Loucy (cell line): ENCODE results near the gene VASH2.
"Not testable (repeated sequence)": the region's sequence is repeated elsewhere in the genome, so short reads cannot be mapped to it uniquely, and the experiment has no call there.

Source experiments
- H2AFZ ChIP-seq: fragments of 200-600 bp; sonication (generic); 2 replicates; pipeline ENCODE4 v1.6.0; 2016; ENCODE audit warnings: antibody characterized with exemption, mild to moderate bottlenecking, low read length, moderate library complexity
- H3F3A ChIP-seq: fragments of 200-600 bp; 2 replicates; pipeline ENCODE4 v1.6.0; 2016; ENCODE audit warnings: antibody characterized with exemption, low read depth, mild to moderate bottlenecking
- H3K27me3 ChIP-seq: fragments of 200-600 bp; sonication (generic); 2 replicates; pipeline ENCODE4 v1.6.1; 2014; ENCODE audit warnings: low read length, mild to moderate bottlenecking; ENCODE audit not compliant: insufficient read depth, poor library complexity, severe bottlenecking
- H3K36me3 ChIP-seq: fragments of 200-600 bp; sonication (generic); 2 replicates; pipeline ENCODE4 v1.6.1; 2016; ENCODE audit warnings: low read length; ENCODE audit not compliant: insufficient read depth
- H3K4me1 ChIP-seq: fragments of 200-600 bp; sonication (generic); 2 replicates; pipeline ENCODE4 v1.5.1; 2014; ENCODE audit warnings: low read length, mild to moderate bottlenecking; ENCODE audit not compliant: insufficient read depth, poor library complexity, severe bottlenecking
- H3K4me2 ChIP-seq: fragments of 200-600 bp; sonication (generic); 2 replicates; pipeline ENCODE4 v1.6.0; 2014; ENCODE audit warnings: antibody characterized with exemption, low read length, low read depth, mild to moderate bottlenecking; ENCODE audit not compliant: poor library complexity, severe bottlenecking
- H3K4me3 ChIP-seq: fragments of 200-600 bp; sonication (generic); 2 replicates; pipeline ENCODE4 v1.5.1; 2014; ENCODE audit warnings: low read length, mild to moderate bottlenecking, mixed read lengths; ENCODE audit not compliant: poor library complexity, severe bottlenecking
- H3K79me2 ChIP-seq: fragments of 200-600 bp; sonication (generic); 2 replicates; pipeline ENCODE4 v1.6.1; 2014; ENCODE audit warnings: low read length; ENCODE audit not compliant: insufficient read depth
- H3K9ac ChIP-seq: fragments of 200-600 bp; sonication (generic); 2 replicates; pipeline ENCODE4 v1.6.0; 2014; ENCODE audit warnings: mild to moderate bottlenecking, low read depth, low read length, moderate library complexity; ENCODE audit not compliant: poor library complexity, severe bottlenecking
- H3K9me2 ChIP-seq: fragments of 200-600 bp; sonication (generic); replicated peaks from 2 replicates; pipeline ENCODE4 v1.6.1; 2016; ENCODE audit warnings: low read depth, low read length, mixed read lengths
- H3K9me3 ChIP-seq: fragments of 200-600 bp; sonication (generic); 2 replicates; pipeline ENCODE4 v1.6.1; 2014; ENCODE audit warnings: mild to moderate bottlenecking, antibody characterized with exemption, low read length, low read depth; ENCODE audit not compliant: insufficient read depth
- H4K20me1 ChIP-seq: fragments of 200-600 bp; sonication (generic); 2 replicates; pipeline ENCODE4 v1.6.0; 2014; ENCODE audit warnings: antibody characterized with exemption, low read length, mild to moderate bottlenecking; ENCODE audit not compliant: insufficient read depth, poor library complexity, severe bottlenecking
- EZH2phosphoT487 ChIP-seq: fragments of 200-600 bp; IDR thresholded peaks from 2 replicates; pipeline ENCODE4 v1.6.1; 2018; ENCODE audit warnings: antibody characterized with exemption, mild to moderate bottlenecking, moderate library complexity, borderline replicate concordance
- TF ChIP-seq, protein P1 (sequence below): fragments of 200-600 bp; sonication (generic); conservative IDR thresholded peaks from 2 replicates; pipeline ENCODE4 v1.5.1; 2014; ENCODE audit warnings: mild to moderate bottlenecking, antibody characterized with exemption, low read length

The VASH2 gene

DNA sequence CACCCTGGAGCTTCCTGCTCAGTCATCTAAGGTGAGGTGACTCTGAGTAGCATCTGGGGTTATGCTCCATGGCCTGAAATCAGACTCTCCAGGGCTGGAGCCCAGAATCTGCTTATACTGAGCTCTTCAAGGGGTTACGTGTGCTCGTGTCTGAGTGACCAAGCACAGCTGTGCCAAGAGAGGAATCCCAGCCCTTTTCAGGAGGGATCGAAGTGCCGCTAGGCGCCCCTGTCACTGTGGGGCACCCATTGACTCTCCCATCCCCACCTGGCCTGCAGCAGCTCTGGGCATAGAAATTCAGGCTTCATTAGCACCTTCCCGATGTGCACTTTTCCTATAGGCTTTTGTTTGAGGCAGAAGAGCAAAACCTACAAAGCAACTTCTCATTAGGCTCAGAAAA lies 13.8 kb downstream of the VASH2 start:
- Histone ChIP-seq H3K9ac (no peak overlapping the region), H3K4me1 (peaks cover 12% of the 10 kb centered on the region), H4K20me1 (no peaks in the 10 kb centered on the region), H3K79me2 (no peaks in the 10 kb centered on the region), H3K27me3 (no peaks in the 10 kb centered on the region), H3K9me3 (no peaks in the 10 kb centered on the region), H3K4me3 (no peak overlapping the region), H3K9me2 (no peaks in the 10 kb centered on the region), H3F3A (no peaks in the 10 kb centered on the region), H3K4me2 (no peak overlapping the region), H3K36me3 (peaks cover 14% of the 10 kb centered on the region; the same call in 1 of the 2 replicates), H2AFZ (no peak overlapping the region)
- TF ChIP-seq, protein P1, sequence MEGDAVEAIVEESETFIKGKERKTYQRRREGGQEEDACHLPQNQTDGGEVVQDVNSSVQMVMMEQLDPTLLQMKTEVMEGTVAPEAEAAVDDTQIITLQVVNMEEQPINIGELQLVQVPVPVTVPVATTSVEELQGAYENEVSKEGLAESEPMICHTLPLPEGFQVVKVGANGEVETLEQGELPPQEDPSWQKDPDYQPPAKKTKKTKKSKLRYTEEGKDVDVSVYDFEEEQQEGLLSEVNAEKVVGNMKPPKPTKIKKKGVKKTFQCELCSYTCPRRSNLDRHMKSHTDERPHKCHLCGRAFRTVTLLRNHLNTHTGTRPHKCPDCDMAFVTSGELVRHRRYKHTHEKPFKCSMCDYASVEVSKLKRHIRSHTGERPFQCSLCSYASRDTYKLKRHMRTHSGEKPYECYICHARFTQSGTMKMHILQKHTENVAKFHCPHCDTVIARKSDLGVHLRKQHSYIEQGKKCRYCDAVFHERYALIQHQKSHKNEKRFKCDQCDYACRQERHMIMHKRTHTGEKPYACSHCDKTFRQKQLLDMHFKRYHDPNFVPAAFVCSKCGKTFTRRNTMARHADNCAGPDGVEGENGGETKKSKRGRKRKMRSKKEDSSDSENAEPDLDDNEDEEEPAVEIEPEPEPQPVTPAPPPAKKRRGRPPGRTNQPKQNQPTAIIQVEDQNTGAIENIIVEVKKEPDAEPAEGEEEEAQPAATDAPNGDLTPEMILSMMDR, result no peak
- no peak for TF ChIP-seq EZH2phosphoT487

DNA sequence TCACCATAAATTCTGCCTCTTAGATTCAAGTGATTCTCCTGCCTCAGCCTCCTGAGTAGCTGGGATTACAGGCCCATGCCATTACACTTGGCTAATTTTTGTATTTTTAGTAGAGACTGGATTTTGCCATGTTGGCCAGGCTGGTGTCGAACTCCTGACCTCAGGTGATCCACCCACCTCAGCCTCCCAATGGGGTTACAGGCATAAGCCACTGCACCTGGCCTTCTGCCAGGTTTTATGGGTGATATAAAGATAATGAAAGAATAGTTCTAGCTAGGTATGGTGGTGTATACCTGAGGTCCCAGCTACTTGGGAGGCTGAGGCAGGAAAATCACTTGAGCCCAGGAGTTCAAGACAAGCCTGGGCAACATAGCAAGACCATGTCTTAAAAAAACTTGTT lies 14.7 kb downstream of the VASH2 start:
- H3K9me3 ChIP-seq, H3K4me1 ChIP-seq, H3F3A ChIP-seq, H3K4me2 ChIP-seq, H3K79me2 ChIP-seq, H3K9me2 ChIP-seq, H3K9ac ChIP-seq, H4K20me1 ChIP-seq, H3K4me3 ChIP-seq, H3K27me3 ChIP-seq, H2AFZ ChIP-seq: not testable (repeated sequence)
- H3K36me3 ChIP-seq, result peaks cover 14% of the 10 kb centered on the region; the same call in 1 of the 2 replicates

DNA sequence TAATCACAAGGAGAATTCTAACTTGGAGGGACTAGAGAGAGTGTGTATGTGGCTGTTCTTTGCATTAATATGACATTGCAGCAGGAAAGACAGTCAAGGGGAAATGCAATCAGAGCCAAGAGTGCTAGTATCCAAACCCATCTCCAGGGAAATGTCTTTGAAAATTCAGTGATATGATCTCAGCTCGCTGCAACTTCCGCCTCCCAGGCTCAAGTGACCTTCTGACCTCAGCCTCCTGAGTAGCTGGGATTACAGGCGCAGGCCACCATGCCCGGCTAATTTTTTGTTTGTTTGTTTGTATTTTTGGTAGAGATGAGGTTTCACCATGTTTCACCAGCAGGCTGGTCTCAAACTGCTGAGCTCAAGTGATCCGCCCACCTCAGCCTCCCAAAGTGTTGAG lies 16.3 kb downstream of the VASH2 start:
- no peaks in the 10 kb centered on the region for H3K79me2 ChIP-seq
- TF ChIP-seq, protein P1, result no peak
- TF ChIP-seq EZH2phosphoT487, result no peak
- no peaks in the 10 kb centered on the region for H3K9me3 ChIP-seq
- no peaks in the 10 kb centered on the region for H3K27me3 ChIP-seq
- no peaks in the 10 kb centered on the region for H3K4me1 ChIP-seq
- H2AFZ ChIP-seq, result no peak overlapping the region
- no peak overlapping the region for H3K4me3 ChIP-seq
- no peak overlapping the region for H3K9ac ChIP-seq
- H3K9me2 ChIP-seq, result no peaks in the 10 kb centered on the region
- peaks cover 9% of the 10 kb centered on the region; the same call in 1 of the 2 replicates for H3K36me3 ChIP-seq
- no peaks in the 10 kb centered on the region for H4K20me1 ChIP-seq
- H3K4me2 ChIP-seq, result no peak overlapping the region
- no peaks in the 10 kb centered on the region for H3F3A ChIP-seq

DNA sequence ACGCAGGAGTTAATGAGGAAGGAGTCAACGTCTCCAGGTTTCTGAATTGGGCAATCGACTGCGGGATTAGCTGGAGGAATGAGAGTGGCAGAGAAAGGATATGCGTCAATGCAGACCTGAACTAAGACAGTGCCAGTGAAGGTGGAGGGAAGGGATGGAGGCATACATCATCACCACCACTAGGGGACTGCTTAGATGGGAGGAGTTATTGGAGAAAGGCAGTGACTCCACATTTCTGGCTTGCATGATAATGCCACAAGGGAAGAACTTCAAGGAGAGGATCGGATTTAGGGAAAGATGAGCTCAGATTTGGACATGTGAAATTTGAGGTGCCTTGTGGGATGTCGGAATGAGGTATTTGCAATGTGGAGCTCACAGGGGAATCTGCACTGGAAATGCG lies 17.5 kb downstream of the VASH2 start:
- no peak overlapping the region for H3K9ac ChIP-seq
- no peaks in the 10 kb centered on the region for H3K4me1 ChIP-seq
- no peak overlapping the region for H3K4me2 ChIP-seq
- no peaks in the 10 kb centered on the region for H3F3A ChIP-seq
- H3K79me2 ChIP-seq, result no peaks in the 10 kb centered on the region
- peaks cover 7% of the 10 kb centered on the region; the same call in 1 of the 2 replicates for H3K36me3 ChIP-seq
- H3K27me3 ChIP-seq, result no peaks in the 10 kb centered on the region
- TF ChIP-seq, protein P1, result peak; percentile 67
- no peak for TF ChIP-seq EZH2phosphoT487
- H3K4me3 ChIP-seq, result no peak overlapping the region
- H2AFZ ChIP-seq, result no peak overlapping the region
- H3K9me3 ChIP-seq, result no peaks in the 10 kb centered on the region
- H3K9me2 ChIP-seq, result no peaks in the 10 kb centered on the region
- H4K20me1 ChIP-seq, result no peaks in the 10 kb centered on the region
